ENCODE results near the gene C5.

C5 gene

DNA sequence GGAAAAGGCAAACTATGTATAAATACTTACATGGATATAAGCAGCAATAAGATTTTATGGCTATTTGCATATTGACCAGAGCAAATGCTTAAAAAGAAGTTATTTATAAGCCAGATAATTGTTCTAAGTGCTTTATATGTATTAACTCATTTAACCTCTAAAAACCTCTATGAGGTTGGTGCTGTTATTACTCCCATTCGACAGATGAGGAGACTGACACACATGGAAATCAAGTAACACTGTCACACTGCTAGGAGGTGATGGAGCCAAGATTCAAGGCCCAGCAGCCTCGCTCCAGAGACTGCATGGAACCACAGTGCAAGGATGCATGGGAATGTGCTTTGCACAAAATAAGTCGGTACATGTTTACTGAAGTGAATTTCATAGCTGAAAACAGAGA, 53.7 kb downstream of the C5 start:
- H3K4me1 ChIP-seq, result no peaks in the 10 kb centered on the region
- no peaks in the 10 kb centered on the region for H3K9me3 ChIP-seq (ENCODE audit: control insufficient read depth, low read length)
- no peaks in the 10 kb centered on the region for H3K27me3 ChIP-seq (ENCODE audit: control insufficient read depth, insufficient read depth, low read length)
- no peak overlapping the region for H3K9ac ChIP-seq
- TF ChIP-seq, protein P1, sequence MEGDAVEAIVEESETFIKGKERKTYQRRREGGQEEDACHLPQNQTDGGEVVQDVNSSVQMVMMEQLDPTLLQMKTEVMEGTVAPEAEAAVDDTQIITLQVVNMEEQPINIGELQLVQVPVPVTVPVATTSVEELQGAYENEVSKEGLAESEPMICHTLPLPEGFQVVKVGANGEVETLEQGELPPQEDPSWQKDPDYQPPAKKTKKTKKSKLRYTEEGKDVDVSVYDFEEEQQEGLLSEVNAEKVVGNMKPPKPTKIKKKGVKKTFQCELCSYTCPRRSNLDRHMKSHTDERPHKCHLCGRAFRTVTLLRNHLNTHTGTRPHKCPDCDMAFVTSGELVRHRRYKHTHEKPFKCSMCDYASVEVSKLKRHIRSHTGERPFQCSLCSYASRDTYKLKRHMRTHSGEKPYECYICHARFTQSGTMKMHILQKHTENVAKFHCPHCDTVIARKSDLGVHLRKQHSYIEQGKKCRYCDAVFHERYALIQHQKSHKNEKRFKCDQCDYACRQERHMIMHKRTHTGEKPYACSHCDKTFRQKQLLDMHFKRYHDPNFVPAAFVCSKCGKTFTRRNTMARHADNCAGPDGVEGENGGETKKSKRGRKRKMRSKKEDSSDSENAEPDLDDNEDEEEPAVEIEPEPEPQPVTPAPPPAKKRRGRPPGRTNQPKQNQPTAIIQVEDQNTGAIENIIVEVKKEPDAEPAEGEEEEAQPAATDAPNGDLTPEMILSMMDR (IDR thresholded peaks at IDR 0.05), result no peak
- no peak overlapping the region for H2AFZ ChIP-seq
- no peak overlapping the region for H3K4me3 ChIP-seq (ENCODE audit: low read depth, low read length)
- H3K27ac ChIP-seq, result no peak overlapping the region
- H3K4me2 ChIP-seq (ENCODE audit: low read length), result no peak overlapping the region
- no peaks in the 10 kb centered on the region for H3K79me2 ChIP-seq
- H3K36me3 ChIP-seq (ENCODE audit: control insufficient read depth, insufficient read depth, low read length), result no peaks in the 10 kb centered on the region

DNA sequence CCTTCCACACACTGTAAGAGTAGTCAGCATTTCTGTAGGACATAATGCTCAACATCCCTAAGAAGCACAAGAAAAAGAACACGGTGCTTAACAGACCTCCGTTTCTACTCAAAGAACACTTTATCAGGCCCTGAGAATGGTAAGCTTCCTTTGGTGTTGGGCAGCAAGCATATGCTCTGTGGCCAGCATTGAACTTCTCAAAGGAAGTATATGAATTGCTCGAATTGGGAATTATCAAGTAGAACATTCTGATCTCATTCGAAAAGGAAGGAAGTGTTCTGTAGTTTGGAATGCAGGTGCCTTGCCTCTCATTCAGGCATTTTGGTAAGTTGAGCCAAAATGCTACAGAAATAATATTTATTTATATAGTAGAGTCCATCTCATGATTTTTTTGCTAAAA, 61.0 kb downstream of the C5 start:
- no peaks in the 10 kb centered on the region for H3K36me3 ChIP-seq (ENCODE audit: control insufficient read depth, insufficient read depth, low read length)
- H3K9ac ChIP-seq, result no peak overlapping the region
- H2AFZ ChIP-seq, result no peak overlapping the region
- no peak overlapping the region for H3K4me2 ChIP-seq (ENCODE audit: low read length)
- TF ChIP-seq, protein P1 (IDR thresholded peaks at IDR 0.05), result no peak
- no peaks in the 10 kb centered on the region for H3K79me2 ChIP-seq
- H3K4me3 ChIP-seq (ENCODE audit: low read depth, low read length), result no peak overlapping the region
- no peak overlapping the region for H3K27ac ChIP-seq
- no peaks in the 10 kb centered on the region for H3K27me3 ChIP-seq (ENCODE audit: control insufficient read depth, insufficient read depth, low read length)
- no peaks in the 10 kb centered on the region for H3K9me3 ChIP-seq (ENCODE audit: control insufficient read depth, low read length)
- no peaks in the 10 kb centered on the region for H3K4me1 ChIP-seq

DNA sequence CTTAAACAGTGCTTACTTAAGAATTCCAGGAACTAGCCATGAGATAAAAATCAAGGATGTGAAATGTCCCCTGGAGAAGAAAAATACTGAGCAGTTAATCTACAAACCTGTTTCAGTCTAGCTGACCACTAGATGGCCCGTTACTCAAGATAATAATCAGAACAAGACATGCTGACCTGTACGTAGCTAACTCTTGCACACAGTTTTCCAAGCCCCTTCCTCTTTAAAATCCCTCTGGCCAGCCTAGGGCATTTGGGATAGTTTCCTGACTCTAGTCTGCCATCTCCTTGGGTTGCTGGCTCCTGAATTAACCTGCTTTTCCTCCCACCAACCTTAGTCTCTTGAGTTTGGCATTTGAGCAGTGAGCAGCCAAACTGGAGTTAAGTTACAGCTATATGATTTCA, 64.3 kb downstream of the C5 start:
- TF ChIP-seq, protein P1 (IDR thresholded peaks at IDR 0.05), result peak; percentile 12
- H3K9me3 ChIP-seq (ENCODE audit: control insufficient read depth, low read length), result no peaks in the 10 kb centered on the region
- H3K9ac ChIP-seq, result no peak overlapping the region
- H3K4me1 ChIP-seq, result no peaks in the 10 kb centered on the region
- H3K36me3 ChIP-seq (ENCODE audit: control insufficient read depth, insufficient read depth, low read length), result no peaks in the 10 kb centered on the region
- H3K27ac ChIP-seq, result no peak overlapping the region
- peak overlapping the region; percentile 62 for H2AFZ ChIP-seq
- H3K4me3 ChIP-seq (ENCODE audit: low read depth, low read length), result no peak overlapping the region
- H3K79me2 ChIP-seq, result no peaks in the 10 kb centered on the region
- H3K4me2 ChIP-seq (ENCODE audit: low read length), result no peak overlapping the region
- H3K27me3 ChIP-seq (ENCODE audit: control insufficient read depth, insufficient read depth, low read length), result no peaks in the 10 kb centered on the region

DNA sequence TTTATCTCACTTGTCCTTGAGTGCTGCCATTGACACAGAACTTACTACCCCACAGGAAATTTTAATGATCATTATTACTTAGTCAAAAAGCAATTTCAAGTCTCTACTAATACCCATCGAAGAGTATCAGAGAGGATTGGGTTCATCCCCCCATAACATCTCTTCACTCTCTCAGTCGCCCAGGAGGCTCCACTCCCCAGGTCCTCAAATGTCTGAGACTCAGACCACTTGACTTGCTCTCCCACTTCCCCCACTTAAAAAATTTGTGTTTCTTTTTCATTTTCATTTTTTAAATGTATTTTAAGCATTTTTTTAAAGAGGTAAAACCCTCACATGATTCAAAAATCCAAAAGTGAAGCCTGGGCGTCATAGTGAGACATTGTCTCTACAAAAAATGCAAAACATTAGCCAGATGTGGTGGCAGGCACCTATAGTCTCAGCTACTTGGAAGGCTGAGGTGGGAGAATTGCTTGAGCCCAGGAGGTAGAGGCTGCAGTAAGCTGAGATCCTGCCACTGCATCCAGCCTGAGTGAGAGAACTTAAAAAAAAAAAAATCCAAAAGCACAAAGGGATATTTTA, 66.7 kb downstream of the C5 start:
- H3K79me2 ChIP-seq, result no peaks in the 10 kb centered on the region
- no peaks in the 10 kb centered on the region for H3K4me1 ChIP-seq
- no peak overlapping the region for H2AFZ ChIP-seq
- H3K9ac ChIP-seq, result no peak overlapping the region
- H3K4me3 ChIP-seq (ENCODE audit: low read depth, low read length), result no peak overlapping the region
- H3K27ac ChIP-seq, result no peak overlapping the region
- no peaks in the 10 kb centered on the region for H3K27me3 ChIP-seq (ENCODE audit: control insufficient read depth, insufficient read depth, low read length)
- no peak overlapping the region for H3K4me2 ChIP-seq (ENCODE audit: low read length)
- no peaks in the 10 kb centered on the region for H3K36me3 ChIP-seq (ENCODE audit: control insufficient read depth, insufficient read depth, low read length)
- H3K9me3 ChIP-seq (ENCODE audit: control insufficient read depth, low read length), result no peaks in the 10 kb centered on the region
- TF ChIP-seq, protein P1 (IDR thresholded peaks at IDR 0.05), result no peak

DNA sequence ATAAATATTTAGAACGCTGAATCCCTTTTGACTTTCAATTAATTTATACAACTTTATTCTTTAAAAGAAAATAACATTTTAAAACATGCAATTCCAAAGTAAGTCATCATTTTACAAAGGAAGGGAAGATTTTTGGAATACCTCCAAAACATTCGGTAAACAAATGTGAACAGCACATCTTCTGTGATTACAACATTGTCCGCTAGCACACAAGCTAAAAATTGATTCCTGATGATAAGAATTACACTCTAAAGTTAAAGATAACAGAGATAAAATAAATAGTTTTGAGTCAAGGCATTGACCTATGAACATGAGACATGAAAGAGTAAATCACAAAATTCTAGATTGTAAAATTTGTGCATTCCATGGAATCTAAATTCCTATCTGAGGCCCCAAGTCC, 67.2 kb downstream of the C5 start:
- no peak overlapping the region for H3K4me2 ChIP-seq (ENCODE audit: low read length)
- H3K27ac ChIP-seq, result no peak overlapping the region
- H2AFZ ChIP-seq, result no peak overlapping the region
- H3K79me2 ChIP-seq, result no peaks in the 10 kb centered on the region
- H3K4me3 ChIP-seq (ENCODE audit: low read depth, low read length), result no peak overlapping the region
- no peaks in the 10 kb centered on the region for H3K27me3 ChIP-seq (ENCODE audit: control insufficient read depth, insufficient read depth, low read length)
- no peaks in the 10 kb centered on the region for H3K4me1 ChIP-seq
- TF ChIP-seq, protein P1 (IDR thresholded peaks at IDR 0.05), result no peak
- no peaks in the 10 kb centered on the region for H3K36me3 ChIP-seq (ENCODE audit: control insufficient read depth, insufficient read depth, low read length)
- no peaks in the 10 kb centered on the region for H3K9me3 ChIP-seq (ENCODE audit: control insufficient read depth, low read length)
- no peak overlapping the region for H3K9ac ChIP-seq
